Effector memory CD8-positive, alpha-beta T cell (primary cell): ENCODE results near the gene CDC42EP5.
"Not testable (repeated sequence)": the region's sequence is repeated elsewhere in the genome, so short reads cannot be mapped to it uniquely, and the experiment has no call there.

Experiments used
- ATAC-seq: fragments of 150-1000 bp; cut with Tn5 transposase; replicated peaks from 2 replicates; pipeline ENCODE4 v1.10.0; 2021; ENCODE audit warnings: mild to moderate bottlenecking, moderate library complexity
- DNase-seq, 3 experiments: peaks; one replicate each; pipeline ENCODE4 v3.0.0; 2021
- H3K27ac Mint-ChIP-seq, 2 donors: one replicate each; pipeline ENCODE4 v1.8.0; 2022; ENCODE audit warnings: mild to moderate bottlenecking in 2 of 2, mixed read lengths in 2 of 2, moderate library complexity in 2 of 2
- H3K27me3 Mint-ChIP-seq, 2 donors: one replicate each; pipeline ENCODE4 v1.8.0; 2022; ENCODE audit warnings: mixed read lengths in 2 of 2
- H3K36me3 Mint-ChIP-seq: one replicate; pipeline ENCODE4 v1.8.0; 2022; ENCODE audit warnings: mild to moderate bottlenecking, moderate library complexity, mixed read lengths; ENCODE audit not compliant: insufficient read depth
- H3K4me1 Mint-ChIP-seq, 2 donors: one replicate each; pipeline ENCODE4 v1.8.0; 2022; ENCODE audit warnings: low read depth in 2 of 2, mixed read lengths in 2 of 2
- H3K4me3 Mint-ChIP-seq, 2 donors: one replicate each; pipeline ENCODE4 v1.8.0; 2022; ENCODE audit warnings: mild to moderate bottlenecking in 2 of 2, mixed read lengths in 2 of 2, moderate library complexity in 2 of 2
- H3K9me3 Mint-ChIP-seq, 2 donors: one replicate each; pipeline ENCODE4 v1.8.0; 2022; ENCODE audit warnings: mixed read lengths in 2 of 2

CDC42EP5 gene

GRCh38 chr19:54455786-54456422, 17.2 kb downstream of the CDC42EP5 start:
- peaks cover 34 to 36% of the 10 kb centered on the region in 2 donors for H3K4me1 Mint-ChIP-seq
- no peak overlapping the region for H3K4me3 Mint-ChIP-seq
- H3K27ac Mint-ChIP-seq = peak overlapping the region; percentile 65 to 83
- H3K27me3 Mint-ChIP-seq = no peaks in the 10 kb centered on the region
- peaks cover 95% of the 10 kb centered on the region for H3K36me3 Mint-ChIP-seq
- no peak for DNase-seq
- ATAC-seq = no peak
- no peaks in the 10 kb centered on the region for H3K9me3 Mint-ChIP-seq

DNA sequence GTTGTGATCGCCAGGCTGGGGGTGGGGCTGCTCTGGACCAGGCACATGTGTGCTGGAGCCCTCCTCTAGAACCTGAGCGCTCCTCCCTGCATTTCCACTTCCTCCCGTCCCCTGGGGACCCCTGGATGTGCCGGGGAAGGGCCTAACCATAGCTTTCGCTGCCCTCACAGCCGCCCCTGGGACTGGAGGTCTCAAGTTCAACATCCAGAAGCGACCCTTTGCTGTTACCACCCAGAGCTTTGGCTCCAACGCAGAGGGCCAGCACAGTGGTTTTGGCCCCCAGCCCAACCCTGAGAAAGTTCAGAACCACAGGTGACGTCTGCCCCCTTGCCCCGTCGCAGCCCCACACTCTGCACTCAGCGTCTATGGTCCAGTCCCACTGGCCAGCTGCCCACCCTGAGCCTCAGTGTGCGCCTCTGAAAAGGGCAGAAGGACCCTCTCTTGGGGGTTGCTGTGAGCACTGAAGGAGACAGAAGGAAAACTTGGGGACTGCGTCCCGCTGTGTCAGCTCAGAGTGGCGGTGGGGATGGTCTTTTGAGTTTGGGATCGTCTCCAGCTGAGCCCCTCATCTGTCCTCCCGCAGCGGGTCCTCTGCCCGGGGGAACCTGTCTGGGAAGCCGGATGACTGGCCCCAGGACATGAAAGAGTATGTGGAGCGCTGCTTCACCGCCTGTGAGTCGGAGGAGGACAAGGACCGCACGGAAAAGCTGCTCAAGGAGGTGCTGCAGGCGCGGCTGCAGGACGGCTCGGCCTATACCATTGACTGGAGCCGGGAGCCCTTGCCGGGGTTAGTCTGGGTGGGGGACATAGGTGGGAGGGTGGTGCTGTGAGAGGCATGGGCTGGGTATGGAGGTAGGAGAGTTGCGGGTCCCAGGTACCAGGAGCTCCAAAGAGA, 18.1 kb downstream of the CDC42EP5 start:
- H3K4me1 Mint-ChIP-seq = peaks cover 41 to 44% of the 10 kb centered on the region in 2 donors
- no peak for ATAC-seq
- H3K36me3 Mint-ChIP-seq = peaks cover 97% of the 10 kb centered on the region
- no peaks in the 10 kb centered on the region for H3K9me3 Mint-ChIP-seq
- peak overlapping the region in 1 of 2 donors; percentile 56 for H3K4me3 Mint-ChIP-seq
- DNase-seq = no peak
- H3K27me3 Mint-ChIP-seq = no peaks in the 10 kb centered on the region
- peak overlapping the region; percentile 65 to 83 for H3K27ac Mint-ChIP-seq

DNA sequence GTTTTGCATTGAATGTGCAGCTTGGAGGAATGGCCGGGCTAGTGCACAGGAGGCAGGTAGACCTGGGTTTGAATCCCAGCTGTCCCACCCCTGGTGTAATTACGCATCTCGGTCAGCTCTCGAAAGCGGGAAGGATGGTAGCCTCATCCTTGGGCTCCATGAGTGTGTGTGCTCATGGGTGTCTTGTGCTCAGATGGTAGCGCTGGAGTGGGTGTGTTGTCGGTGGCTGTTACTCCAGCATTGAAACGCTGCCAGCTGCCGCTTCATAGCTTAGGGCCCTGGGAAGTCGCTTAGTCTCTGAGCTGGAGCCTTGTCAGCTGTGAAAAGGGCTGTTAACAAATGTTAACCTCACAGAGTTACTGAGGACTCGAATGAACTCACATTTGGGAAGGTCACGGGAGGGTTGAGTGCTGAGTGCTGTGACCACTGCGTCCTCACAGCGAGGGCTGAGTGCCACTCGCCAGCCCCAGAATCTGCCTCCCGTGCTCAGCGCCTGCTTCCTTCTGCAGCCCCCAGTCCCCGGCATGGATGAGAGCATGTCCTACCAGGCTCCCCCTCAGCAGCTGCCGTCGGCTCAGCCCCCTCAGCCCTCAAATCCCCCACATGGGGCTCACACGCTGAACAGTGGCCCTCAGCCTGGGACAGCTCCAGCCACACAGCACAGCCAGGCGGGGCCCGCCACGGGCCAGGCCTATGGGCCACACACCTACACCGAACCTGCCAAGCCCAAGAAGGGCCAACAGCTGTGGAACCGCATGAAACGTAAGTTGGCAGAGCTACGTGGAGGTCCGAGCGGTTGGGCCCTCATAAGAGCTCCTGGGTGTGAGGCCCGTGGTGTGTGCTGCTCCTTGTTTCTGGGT, 18.9 kb downstream of the CDC42EP5 start:
- Mint-ChIP-seq H3K9me3 (no peaks in the 10 kb centered on the region), H3K36me3 (peaks cover 97% of the 10 kb centered on the region), H3K4me1 (peaks cover 36 to 42% of the 10 kb centered on the region in 2 donors), H3K27ac (peak overlapping the region in 1 of 2 donors; percentile 83), H3K27me3 (no peaks in the 10 kb centered on the region), H3K4me3 (no peak overlapping the region)
- no peak for DNase-seq
- ATAC-seq = no peak

GRCh38 chr19:54452626-54453025, 20.5 kb downstream of the CDC42EP5 start:
- H3K27me3 Mint-ChIP-seq = no peaks in the 10 kb centered on the region
- no peak for ATAC-seq
- H3K4me3 Mint-ChIP-seq = no peak overlapping the region
- H3K36me3 Mint-ChIP-seq = peaks cover 93% of the 10 kb centered on the region
- peak overlapping the region in 1 of 2 donors; percentile 53 for H3K27ac Mint-ChIP-seq
- H3K4me1 Mint-ChIP-seq = peaks cover 34 to 37% of the 10 kb centered on the region in 2 donors
- no peaks in the 10 kb centered on the region for H3K9me3 Mint-ChIP-seq
- no peak for DNase-seq

DNA sequence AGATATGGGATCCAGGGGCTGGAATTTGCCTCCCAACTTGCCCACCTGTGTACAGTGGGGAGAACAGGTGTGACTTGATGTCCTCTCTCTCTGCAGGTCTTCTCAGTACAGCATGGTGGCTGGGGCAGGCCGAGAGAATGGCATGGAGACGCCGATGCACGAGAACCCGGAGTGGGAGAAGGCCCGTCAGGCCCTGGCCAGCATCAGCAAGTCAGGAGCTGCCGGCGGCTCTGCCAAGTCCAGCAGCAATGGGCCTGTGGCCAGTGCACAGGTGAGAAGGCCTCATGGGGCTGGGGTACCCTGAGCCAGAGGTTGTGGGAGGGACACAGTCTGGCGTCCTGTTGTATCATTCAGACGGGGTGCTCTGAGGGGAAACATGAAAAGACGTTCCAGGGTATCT, 21.1 kb downstream of the CDC42EP5 start:
- Mint-ChIP-seq H3K27ac (peak overlapping the region in 1 of 2 donors; percentile 53), H3K27me3 (no peaks in the 10 kb centered on the region), H3K9me3 (no peaks in the 10 kb centered on the region), H3K4me3 (no peak overlapping the region), H3K36me3 (peaks cover 87% of the 10 kb centered on the region), H3K4me1 (peaks cover 38 to 39% of the 10 kb centered on the region in 2 donors)
- DNase-seq (no peak), ATAC-seq (no peak)

DNA sequence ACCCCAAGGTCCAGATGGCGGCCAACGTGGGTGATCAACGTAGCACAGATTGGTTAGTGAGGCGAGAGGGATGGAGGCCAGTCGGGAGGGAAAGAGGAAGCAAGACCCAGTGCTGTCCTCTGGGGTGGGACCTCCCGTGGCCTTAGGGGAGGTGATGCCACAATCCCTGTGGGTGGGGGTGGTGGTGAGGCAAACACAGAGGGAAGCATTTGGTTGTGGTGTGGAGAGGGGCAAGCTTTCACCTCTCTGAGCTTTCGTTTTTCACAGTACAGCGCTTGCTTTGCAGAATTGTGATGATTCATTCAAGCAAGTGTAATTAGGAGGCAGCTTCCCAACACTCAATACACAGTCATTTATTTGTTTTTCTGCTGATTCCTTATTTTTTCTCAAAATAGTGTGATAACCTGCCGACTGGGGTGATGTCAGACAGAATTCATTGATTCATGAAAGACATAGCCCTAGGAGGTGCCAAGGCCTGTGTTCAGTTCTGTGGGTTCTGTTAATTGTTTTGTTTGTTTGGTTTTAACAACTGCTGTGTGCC, 21.7 kb downstream of the CDC42EP5 start:
- H3K4me3 Mint-ChIP-seq = peak overlapping the region; percentile 96 to 97
- peaks cover 81% of the 10 kb centered on the region for H3K36me3 Mint-ChIP-seq
- peak overlapping the region; percentile 95 to 99 for H3K27ac Mint-ChIP-seq

DNA sequence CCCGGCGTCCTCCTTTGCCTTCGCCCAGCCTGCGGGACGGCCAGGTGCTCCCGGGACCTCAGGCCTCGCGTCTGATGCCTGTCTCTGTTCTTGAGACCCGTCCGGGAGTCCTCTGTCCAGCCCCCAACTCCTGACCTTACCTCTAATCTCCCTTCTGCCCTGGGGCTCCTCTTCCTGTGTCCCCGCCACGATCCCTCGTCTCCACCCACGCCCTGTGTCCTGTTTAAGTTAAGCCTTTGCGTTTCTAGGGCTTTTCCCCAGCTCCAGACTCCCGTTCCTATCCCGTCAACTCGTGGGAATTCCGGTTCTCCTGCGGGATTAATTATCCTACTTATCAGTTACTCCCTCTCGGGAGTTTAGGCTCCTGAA, 23.4 kb downstream of the CDC42EP5 start:
- ATAC-seq (no peak), DNase-seq (no peak)
- Mint-ChIP-seq H3K27ac (peak overlapping the region; percentile 95 to 99), H3K36me3 (peaks cover 66% of the 10 kb centered on the region), H3K27me3 (no peaks in the 10 kb centered on the region), H3K9me3 (no peaks in the 10 kb centered on the region), H3K4me3 (peak overlapping the region; percentile 96 to 97), H3K4me1 (peaks cover 38 to 39% of the 10 kb centered on the region in 2 donors)

More for the DNA sequence above, 21.7 kb downstream of the CDC42EP5 start:
- Mint-ChIP-seq H3K4me1 (peaks cover 39% of the 10 kb centered on the region in 2 donors), H3K9me3 (no peaks in the 10 kb centered on the region), H3K27me3 (no peaks in the 10 kb centered on the region)
- no peak for ATAC-seq
- no peak for DNase-seq

GRCh38 chr19:54448774-54449700, 24.1 kb downstream of the CDC42EP5 start, which contains the start of gene LENG8:
Gene LENG8, plus strand, starts transcription at chr19:54449199. Its CDS starts 2,146 bp downstream, at chr19:54451345.
- no peaks in the 10 kb centered on the region for H3K9me3 Mint-ChIP-seq

GRCh38 chr19:54448040-54448773, 24.9 kb downstream of the CDC42EP5 start:
- ATAC-seq (peak; percentile 9), DNase-seq (no peak)
- peaks cover 36 to 38% of the 10 kb centered on the region in 2 donors for H3K4me1 Mint-ChIP-seq
- peaks cover 57% of the 10 kb centered on the region for H3K36me3 Mint-ChIP-seq
- H3K9me3 Mint-ChIP-seq = no peaks in the 10 kb centered on the region
- peak overlapping the region; percentile 95 to 99 for H3K27ac Mint-ChIP-seq
- peak overlapping the region; percentile 96 to 97 for H3K4me3 Mint-ChIP-seq
- no peaks in the 10 kb centered on the region for H3K27me3 Mint-ChIP-seq

More at GRCh38 chr19:54448774-54449700, 24.1 kb downstream of the CDC42EP5 start, which contains the start of gene LENG8:
- ATAC-seq = peak; percentile 90
- Mint-ChIP-seq H3K4me1 (peaks cover 38 to 39% of the 10 kb centered on the region in 2 donors), H3K4me3 (peak within 1 kb of the TSS; percentile 96 to 97), H3K27ac (peak within 1 kb of the TSS; percentile 95 to 99), H3K36me3 (peaks cover 63% of the 10 kb centered on the region), H3K27me3 (no peaks in the 10 kb centered on the region)
- peak; percentile 96 to 98 (median 97) for DNase-seq

DNA sequence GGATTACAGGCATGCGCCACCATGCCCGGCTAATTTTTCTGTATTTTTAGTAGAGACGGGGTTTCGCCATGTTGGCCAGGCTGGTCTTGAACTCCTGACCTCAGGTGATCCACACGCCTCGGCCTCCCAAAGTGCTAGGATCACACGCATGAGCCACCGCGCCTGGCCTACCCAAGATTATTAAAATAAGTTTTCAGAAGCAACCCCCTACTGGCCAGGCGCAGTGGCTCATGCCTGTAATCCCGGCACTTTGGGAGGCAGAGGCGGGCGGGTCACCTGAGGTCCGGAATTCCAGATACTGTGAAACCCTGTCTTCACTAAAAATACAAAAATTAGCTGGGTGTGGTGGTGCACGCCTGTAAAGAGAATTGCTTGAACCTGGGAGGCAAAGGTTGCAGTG, 26.7 kb downstream of the CDC42EP5 start:
- Mint-ChIP-seq H3K36me3 (peaks cover 47% of the 10 kb centered on the region), H3K4me1 (peaks cover 27 to 30% of the 10 kb centered on the region in 2 donors)
- H3K9me3 Mint-ChIP-seq, ATAC-seq, H3K4me3 Mint-ChIP-seq, H3K27ac Mint-ChIP-seq, DNase-seq, H3K27me3 Mint-ChIP-seq: not testable (repeated sequence)

- Mint-ChIP-seq H3K27ac (no peak overlapping the region), H3K36me3 (peaks cover 36% of the 10 kb centered on the region), H3K9me3 (no peaks in the 10 kb centered on the region), H3K27me3 (no peaks in the 10 kb centered on the region), H3K4me1 (peaks cover 14% of the 10 kb centered on the region in 2 donors), H3K4me3 (no peak overlapping the region)
- DNase-seq (no peak), ATAC-seq (no peak)
Observed at GRCh38 chr19:54444737-54445136, 28.4 kb downstream of the CDC42EP5 start.
